Measurements from ENCODE around the gene TUBB6. TPM values are rescaled to one million over a fixed set of nuclear protein-coding genes. Genes with fewer than 3 reads are reported as not detected.

The TUBB6 gene
- total RNA-seq, 2 donors from 2014 or later = 357 to 454 TPM

DNA sequence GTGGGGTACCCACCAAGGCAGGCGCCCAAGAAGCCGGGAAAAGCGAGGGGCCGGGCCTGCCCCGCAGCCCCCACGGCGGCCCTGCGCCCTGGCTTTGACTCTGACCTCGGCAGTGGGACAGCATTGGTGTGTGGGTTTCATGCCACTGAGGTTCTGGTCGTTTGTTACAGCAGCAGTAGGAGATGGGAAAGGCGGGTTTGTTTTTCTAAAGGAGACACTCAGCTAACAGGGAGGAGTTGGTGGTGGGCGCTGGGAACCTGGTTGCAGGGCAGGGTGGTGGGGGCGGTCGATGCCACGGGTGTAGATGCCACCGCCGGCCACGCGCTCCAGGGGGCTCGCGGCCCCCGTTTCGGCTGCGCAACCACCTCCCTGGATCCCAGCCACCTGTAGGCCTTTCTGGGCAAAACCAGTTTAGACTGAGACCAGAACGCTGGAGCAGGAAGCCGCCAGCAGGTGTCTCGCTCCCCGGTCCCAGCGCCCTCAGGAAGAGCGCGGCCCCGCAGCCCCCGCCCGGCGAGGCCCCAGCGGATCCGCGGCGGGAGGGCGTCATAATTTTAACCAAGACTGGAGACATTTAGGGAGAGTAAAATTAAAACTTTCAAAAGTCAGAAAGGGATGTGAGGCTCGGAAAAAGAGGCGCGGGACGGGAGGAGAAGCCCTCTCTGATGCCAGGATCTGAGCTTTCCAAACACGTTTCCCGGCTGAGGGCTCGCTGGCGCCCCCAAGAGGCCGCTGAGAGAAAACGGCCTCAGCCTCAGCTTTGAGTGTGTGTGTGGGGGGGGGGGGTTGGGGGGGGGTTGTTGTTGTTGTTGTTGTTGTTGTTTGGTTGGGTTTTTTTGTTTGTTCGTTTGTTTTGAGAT, 36.4 kb upstream of the TUBB6 start:
- Histone ChIP-seq H3K27me3 (replicated peaks; ENCODE audit: insufficient read depth) (no peaks in the 10 kb centered on the region), H3K27ac (peak overlapping the region; percentile 67 to 68), H3K9me3 (no peaks in the 10 kb centered on the region), H3K4me1 (ENCODE audit: control insufficient read depth in 1 of 2, low read depth in 2 of 2) (peaks cover 0 to 8% of the 10 kb centered on the region in 2 donors), H3K36me3 (no peaks in the 10 kb centered on the region), H3K4me3 (peak overlapping the region; percentile 83)
- ATAC-seq (ENCODE audit: insufficient number of reproducible peaks, low FRiP score, low read depth) (peak; percentile 88), DNase-seq (ENCODE audit: low spot score) (no peak)
- TF ChIP-seq, protein P1, sequence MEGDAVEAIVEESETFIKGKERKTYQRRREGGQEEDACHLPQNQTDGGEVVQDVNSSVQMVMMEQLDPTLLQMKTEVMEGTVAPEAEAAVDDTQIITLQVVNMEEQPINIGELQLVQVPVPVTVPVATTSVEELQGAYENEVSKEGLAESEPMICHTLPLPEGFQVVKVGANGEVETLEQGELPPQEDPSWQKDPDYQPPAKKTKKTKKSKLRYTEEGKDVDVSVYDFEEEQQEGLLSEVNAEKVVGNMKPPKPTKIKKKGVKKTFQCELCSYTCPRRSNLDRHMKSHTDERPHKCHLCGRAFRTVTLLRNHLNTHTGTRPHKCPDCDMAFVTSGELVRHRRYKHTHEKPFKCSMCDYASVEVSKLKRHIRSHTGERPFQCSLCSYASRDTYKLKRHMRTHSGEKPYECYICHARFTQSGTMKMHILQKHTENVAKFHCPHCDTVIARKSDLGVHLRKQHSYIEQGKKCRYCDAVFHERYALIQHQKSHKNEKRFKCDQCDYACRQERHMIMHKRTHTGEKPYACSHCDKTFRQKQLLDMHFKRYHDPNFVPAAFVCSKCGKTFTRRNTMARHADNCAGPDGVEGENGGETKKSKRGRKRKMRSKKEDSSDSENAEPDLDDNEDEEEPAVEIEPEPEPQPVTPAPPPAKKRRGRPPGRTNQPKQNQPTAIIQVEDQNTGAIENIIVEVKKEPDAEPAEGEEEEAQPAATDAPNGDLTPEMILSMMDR (IDR thresholded peaks at IDR 0.05) = peak; percentile 69

DNA sequence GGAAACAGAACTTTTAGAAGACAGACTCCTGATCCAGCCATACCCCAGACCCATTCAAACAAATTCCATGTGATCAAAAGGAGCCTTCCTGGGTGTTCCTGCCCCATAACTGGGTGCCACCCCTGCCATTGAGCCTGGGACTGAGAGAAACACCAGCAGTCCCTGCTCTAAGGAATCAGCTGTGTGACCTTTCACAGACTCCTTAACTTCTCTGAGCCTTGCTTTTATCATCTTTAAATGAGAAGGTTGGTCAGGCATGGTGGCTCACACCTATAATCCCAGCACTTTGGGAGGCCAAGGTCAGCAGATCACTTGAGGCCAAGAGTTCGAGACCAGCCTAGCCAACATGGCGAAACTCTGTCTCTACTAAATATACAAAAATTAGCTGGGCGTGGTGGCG, 33.2 kb upstream of the TUBB6 start:
- no peaks in the 10 kb centered on the region for H3K27me3 ChIP-seq (replicated peaks; ENCODE audit: insufficient read depth)
- no peaks in the 10 kb centered on the region for H3K9me3 ChIP-seq
- H3K4me1 ChIP-seq (ENCODE audit: control insufficient read depth in 1 of 2, low read depth in 2 of 2) = peaks cover 6 to 34% of the 10 kb centered on the region in 2 donors
- TF ChIP-seq, protein P1 (IDR thresholded peaks at IDR 0.05) = no peak
- no peak overlapping the region for H3K27ac ChIP-seq
- ATAC-seq (ENCODE audit: insufficient number of reproducible peaks, low FRiP score, low read depth) (no peak), DNase-seq (ENCODE audit: low spot score) (no peak)
- H3K4me3 ChIP-seq = no peak overlapping the region
- no peaks in the 10 kb centered on the region for H3K36me3 ChIP-seq

DNA sequence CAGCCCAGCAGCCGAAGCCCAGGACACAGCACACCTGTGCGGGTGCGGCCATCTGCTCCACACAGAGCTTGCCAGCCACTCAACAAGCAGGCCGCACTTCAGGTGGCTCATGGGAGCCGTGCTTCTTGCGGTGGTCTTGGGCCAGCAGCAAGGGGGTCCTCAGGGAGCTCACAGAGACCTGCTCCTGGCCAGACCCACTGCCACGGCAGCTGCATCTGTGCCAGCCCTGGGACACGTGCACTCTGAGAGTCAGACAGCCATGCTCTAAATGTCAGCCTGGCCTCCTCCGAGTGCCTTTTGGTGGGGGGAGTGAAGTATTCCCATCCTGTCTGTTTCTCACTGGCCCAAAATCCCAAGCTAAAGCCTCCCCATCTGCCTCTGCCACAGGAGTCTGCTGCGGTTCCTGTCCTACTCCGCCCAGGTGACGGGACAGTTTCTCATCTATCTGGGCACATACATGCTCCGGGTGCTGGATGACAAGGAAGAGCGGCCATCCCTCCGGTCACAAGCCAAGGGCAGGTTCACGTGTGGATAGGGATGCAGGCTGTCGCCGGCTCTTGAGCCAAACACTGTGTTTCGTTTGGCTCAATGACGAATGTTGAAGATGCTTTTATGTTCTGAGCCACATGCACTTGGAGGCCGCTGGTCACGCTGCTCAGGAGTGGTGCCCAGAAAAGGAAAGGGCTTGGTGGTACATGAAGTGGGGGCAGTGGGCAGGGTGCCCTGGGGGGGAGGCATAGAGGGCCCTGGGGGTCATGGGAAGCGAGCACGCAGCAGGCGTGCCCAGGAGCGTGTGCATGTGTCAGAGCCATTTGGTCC, 31.1 kb upstream of the TUBB6 start:
- DNase-seq (ENCODE audit: low spot score) (no peak), ATAC-seq (ENCODE audit: insufficient number of reproducible peaks, low FRiP score, low read depth) (no peak)
- no peaks in the 10 kb centered on the region for H3K27me3 ChIP-seq (replicated peaks; ENCODE audit: insufficient read depth)
- H3K4me1 ChIP-seq (ENCODE audit: control insufficient read depth in 1 of 2, low read depth in 2 of 2) = peaks cover 6 to 53% of the 10 kb centered on the region in 2 donors
- TF ChIP-seq, protein P1 (IDR thresholded peaks at IDR 0.05) = no peak
- no peaks in the 10 kb centered on the region for H3K9me3 ChIP-seq
- H3K27ac ChIP-seq = peak overlapping the region; percentile 97 to 100
- no peaks in the 10 kb centered on the region for H3K36me3 ChIP-seq
- peak overlapping the region; percentile 72 for H3K4me3 ChIP-seq

DNA sequence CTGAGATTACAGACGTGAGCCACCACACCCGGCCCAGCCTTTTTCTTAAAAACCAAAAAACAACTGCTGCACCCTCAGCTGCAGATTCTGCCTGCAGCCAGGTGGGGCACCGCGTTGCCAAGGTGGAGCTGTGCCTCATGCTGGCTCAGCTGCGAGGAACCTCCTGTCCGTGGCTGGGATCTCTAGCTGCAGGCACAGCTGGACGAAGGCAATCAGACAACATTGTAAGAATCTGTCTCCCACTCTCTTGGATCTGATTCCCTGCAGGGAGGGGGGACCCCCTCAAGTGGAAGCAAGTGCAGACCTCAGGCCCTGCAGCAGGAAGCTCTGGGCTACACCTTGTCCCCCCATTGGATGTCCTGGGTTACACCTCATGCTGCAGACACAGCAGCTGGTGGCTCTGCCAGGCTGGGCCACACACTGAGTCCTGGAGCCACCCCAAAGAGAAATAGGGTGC, 29.8 kb upstream of the TUBB6 start:
- Histone ChIP-seq H3K27me3 (replicated peaks; ENCODE audit: insufficient read depth) (no peaks in the 10 kb centered on the region), H3K9me3 (no peaks in the 10 kb centered on the region), H3K27ac (peak overlapping the region; percentile 97 to 100), H3K36me3 (no peaks in the 10 kb centered on the region), H3K4me1 (ENCODE audit: control insufficient read depth in 1 of 2, low read depth in 2 of 2) (peaks cover 6 to 50% of the 10 kb centered on the region in 2 donors), H3K4me3 (peak overlapping the region; percentile 72)
- DNase-seq (ENCODE audit: low spot score) (no peak), ATAC-seq (ENCODE audit: insufficient number of reproducible peaks, low FRiP score, low read depth) (no peak)
- TF ChIP-seq, protein P1 (IDR thresholded peaks at IDR 0.05) = no peak

Measured in thoracic aorta (tissue), 2 donors.